ENCODE data around the gene CAPZB.

CAPZB gene

DNA sequence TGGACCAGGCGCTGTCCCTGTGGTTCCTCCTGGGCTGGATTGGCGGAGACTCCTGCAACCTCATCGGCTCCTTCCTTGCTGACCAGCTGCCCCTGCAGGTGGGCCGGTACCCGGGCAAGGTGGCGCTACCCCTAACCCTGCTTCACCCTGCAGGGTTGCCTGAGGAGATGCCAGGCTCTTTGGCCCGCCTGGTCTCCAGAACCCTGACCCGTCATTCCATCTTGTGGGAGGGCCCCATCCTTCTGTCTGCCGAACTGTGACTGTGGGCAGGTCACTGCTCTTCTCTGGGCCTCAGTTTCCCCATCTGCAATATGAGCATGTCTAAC is 160.7 kb downstream of the CAPZB start:
- no peak for DNase-seq

DNA sequence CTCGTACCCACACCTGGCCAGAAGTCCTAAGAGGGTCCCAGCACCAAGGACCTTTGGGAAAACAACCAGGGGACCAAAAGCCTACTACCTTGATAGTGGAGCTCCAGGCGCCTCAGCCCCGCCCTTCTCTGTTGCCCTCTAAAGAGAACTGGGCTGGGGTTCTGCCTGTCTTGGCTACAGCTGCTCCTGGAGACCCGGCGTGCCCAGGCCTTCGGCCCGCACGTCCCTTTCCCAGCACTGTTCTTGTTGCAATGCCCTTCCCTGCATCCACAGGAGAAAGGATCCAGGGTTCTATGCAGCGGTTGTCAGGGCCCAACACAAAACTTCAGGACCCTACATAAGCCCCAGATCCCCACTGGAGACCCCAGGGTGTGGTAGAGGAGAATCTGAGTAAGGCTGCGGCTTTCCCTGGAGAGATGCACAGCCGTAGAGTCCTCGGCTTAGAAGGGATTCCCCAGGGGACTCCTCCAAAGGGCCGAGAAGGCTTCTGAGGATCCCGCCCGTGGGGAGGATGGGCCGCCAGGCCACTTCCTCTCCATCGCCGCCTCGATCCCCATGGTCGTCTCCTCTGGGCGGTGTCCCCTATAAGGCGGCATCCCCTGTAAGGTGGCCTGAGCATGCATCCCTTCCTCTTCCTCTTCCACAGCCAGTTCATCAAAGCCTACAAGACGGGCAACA is 161.2 kb downstream of the CAPZB start:
- DNase-seq: no peak

DNA sequence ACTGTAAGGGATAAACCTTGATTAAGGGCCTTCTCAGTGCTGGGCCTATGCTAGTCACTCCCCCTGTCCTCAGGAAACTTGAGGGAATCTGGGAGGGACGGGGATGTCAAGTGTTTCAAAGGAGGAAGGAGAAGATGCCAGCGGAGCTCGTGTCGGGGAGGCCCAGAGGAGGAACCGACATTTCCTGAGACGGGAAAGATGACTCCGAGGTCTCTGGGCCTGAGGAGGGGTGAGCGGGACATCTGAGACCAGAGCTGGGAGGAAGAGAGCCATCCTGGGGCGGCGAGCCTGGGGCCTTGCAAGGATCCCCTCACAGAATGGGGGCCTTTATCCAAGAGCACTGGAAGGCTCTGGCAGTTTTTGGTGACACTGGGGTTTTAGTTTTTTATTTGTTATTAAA is 162.9 kb downstream of the CAPZB start:
- peak; percentile 10 for DNase-seq

GRCh38 chr1:19321071-19321470 is 164.3 kb downstream of the CAPZB start:
- DNase-seq: no peak

DNA sequence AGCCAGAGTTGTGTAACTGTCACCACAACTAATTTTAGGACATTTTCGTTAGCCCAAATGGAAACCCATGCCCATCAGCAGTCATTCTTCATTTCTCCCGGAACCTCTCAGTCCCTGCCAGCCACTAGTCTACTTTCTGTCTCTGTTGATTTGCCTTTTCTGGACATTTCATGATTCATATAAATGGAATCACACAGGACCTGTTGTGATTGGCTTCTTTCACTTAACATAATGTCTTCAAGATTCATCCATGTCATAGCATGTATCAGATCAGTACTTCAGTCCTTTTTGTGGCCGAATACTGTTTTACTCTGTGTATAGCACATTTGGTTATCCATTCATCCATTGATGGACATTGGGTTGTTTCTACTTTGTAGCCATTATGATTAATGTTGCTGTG is 166.1 kb downstream of the CAPZB start:
- no peak for DNase-seq

GRCh38 chr1:19317126-19317910 is 168.0 kb downstream of the CAPZB start:
- DNase-seq: no peak

DNA sequence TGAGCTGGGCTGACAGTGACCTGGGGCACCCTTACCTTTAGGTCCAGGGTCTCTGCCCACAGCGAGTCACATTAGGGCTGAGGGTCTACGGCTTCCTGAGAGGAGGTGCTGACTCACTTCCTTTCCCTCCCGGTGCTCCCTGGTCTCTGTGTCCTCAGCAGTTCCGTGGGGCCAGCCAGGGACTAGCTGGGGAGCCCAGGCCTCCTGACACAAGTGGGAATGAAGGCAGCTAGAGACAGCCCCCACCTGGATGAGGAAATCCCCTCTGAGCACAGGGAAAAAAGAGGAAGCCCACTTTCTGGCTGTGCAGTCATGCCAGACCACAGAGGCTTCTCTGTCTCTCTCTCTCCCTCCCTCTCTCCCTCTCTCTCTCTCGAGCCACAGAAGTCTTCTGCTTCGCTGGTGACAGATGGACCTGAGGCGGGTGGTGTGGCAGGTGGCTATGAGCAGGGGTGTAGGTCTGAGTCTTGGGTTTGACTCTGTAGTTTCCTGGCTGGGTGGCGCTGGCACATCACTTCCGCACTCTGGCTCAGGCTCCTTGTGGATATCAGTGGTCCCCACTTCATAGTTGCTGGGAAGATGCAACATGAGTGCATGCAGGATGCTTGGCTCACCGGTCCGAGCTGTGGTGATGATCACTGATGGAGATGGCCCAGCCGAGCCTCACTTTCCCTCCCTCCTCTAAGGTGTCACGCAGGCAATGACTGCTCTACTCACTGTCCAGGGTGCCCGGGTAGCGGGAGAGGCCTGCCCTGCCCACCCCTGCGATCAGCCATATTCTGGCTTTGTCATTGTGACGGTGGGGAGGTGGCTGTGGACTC is 169.8 kb downstream of the CAPZB start:
- DNase-seq: no peak

GRCh38 chr1:19313961-19314882 is 171.1 kb downstream of the CAPZB start:
- no peak for DNase-seq

DNA sequence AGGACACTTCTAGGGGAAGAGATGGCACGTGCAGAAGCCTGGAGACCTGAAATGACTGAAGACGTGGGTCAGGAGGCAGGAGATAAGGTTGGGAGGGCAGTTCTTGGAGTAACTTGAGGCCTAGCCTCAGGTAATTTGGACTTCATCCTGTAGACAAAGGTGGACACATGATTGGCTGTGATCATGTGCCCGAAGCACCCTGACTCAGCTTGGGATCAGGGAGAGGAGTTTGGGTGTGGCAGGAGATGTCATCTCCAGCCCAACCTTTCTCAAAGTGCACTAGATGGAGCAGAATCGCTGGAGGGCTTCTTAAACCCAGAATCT is 171.7 kb downstream of the CAPZB start:
- no peak for DNase-seq

DNA sequence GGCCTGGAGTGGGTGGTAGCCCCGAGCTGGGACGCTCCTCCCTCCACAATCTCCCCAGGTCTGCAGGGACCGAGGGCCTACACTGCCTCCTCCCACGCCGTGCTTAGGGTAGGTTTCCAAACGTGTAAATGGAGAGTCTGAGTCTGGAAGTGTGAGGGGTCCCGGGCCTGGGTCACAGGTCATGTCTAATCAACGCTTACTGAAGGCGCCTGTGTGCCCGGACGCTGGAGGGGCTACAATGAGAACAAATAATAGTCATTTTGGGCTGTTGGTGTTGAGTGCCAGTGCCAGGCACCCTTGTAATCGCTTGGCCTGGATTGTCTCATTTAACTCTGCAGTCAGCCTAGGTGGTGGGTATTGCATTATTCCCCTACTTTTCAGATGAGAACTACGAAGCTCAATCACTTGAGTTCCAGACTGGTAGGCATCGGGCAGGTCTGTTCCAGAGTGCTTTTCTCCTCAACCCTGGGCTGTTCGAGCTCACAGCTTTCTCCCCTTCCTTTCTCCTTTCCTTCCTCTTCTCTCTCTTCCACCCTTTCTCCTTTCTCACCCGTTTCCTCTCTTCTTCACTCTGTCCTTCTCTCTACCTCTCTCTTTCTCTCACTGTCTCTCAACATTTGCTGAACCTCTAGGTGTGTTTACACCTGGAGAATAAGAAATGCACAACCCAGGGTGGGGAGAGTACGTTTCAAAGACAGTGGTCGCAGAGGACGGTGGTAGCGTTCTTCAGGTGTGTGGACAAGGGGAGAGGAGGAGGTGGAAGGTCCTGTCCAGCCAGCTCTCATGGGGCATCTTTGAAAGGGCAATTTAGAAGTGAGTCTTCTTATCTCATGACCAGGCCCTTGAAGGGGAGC is 172.3 kb downstream of the CAPZB start:
- no peak for DNase-seq

DNA sequence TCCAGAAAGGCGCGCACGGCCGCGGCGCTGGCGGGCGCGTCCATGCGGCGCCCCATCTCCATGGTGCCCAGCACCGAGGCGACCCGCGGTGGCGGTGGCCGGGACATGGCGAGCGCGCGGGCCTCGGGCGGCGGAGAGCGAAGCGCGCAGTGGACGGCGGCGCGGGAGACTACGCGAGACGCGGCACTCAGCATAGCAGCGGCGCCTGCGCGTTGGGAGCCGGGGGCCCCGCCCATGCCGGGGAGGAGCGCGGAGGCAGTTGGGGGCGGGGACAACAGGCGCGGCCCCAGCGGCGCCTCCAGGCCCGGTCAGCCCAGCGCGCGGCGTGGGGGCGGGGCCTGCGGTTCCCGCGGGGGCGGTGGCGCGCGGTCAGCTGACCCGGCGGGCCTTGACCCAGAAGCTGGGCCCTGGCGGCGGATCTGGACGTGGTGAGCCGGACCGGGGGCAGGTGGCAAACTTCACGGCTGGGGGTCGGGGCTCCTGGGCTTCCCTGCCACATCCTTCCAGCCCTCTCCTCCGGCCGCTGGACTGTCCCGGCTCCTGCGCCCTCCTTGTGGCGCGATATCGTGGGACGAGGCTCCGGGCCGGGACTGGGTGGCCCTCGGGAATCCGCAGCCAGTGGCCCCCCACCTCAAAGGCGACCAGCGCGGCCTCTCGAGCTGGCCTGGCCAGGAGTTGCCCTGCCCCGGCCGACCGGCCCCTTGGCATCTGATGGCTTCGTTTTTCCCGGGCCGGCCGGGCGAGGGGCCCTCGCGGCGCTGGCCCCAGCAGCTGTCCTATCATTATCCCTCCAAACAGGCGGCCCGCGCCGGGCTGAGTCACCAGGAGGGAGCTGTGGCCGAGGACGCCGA is 173.2 kb downstream of the CAPZB start, which contains the start of the genes AKR7A2 and SLC66A1:
TSS of gene AKR7A2 (minus strand) at position 214 of the 851 bp plus-strand sequence. CDS start at position 194, 20 bp downstream.
TSS of gene SLC66A1 (plus strand) at position 396 of the 851 bp plus-strand sequence. CDS start 5,352 bp downstream, outside the sequence.
- peak; percentile 94 for DNase-seq

- DNase-seq: no peak
These were observed 173.8 kb downstream of the CAPZB start for GRCh38 chr1:19311503-19311930.

GRCh38 chr1:19310720-19311502 is 174.4 kb downstream of the CAPZB start:
- DNase-seq: no peak

- no peak for DNase-seq
These were observed 175.3 kb downstream of the CAPZB start for GRCh38 chr1:19310061-19310460.

- DNase-seq: no peak
These were observed 176.1 kb downstream of the CAPZB start for GRCh38 chr1:19309123-19309813.

DNA sequence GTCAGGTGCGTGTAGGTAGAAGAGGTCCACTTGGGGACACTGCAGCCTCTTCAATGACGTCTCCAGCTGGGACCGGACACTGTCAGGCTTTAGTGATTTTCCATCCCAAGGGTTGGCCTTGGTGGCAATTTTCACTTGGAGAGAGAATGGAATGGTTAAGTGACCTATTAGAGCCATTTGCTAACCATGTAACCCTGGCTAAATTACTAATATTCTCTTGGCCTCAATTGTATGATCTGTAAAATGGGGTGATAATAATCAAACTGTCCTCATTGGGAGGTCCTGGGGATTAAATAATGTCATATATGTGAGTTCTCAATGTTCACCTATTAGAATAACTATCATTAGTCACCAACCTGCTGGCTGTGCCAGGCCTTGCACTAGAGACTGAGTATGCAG is 176.8 kb downstream of the CAPZB start:
- no peak for DNase-seq

- DNase-seq: no peak
These were observed 177.4 kb downstream of the CAPZB start for GRCh38 chr1:19307794-19308508.

DNA sequence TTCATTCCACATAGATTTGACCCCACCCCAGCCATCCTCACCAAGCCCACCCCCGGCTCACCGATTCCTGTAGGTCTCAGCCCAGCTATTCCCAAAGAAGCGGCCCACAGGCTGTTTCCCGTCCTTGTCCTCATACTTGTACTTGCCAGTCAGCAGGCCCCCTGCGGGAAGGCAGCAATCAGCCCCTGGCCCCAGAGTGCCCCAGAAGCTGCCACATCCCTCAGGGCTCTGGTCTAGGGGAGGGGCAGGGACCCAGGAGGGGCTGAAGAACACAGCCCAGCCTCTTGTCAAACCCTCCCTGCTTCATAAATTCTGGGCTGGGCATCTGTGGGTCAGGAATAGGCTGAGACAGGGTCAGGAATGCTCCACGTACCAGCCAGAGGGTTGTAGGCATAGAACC is 178.4 kb downstream of the CAPZB start:
- no peak for DNase-seq

Data from right forelimb (tissue), 1 donor.